HepG2 (cell line): ENCODE data around the gene C3orf18. TPM values are rescaled to one million over a fixed set of nuclear protein-coding genes. Genes with fewer than 3 reads are reported as not detected.
A peak's percentile ranks its signal among the peaks of the same experiment; 100 is the strongest.

Experiments
- ATF3 ChIP-seq: sonication (generic); formaldehyde crosslinking; IDR thresholded peaks from 2 replicates; pipeline ENCODE4 v1.4.0; 2020; ENCODE audit warnings: missing genetic modification reagents
- CERS6 ChIP-seq: sonication (generic); formaldehyde crosslinking; IDR thresholded peaks from 2 replicates; pipeline ENCODE4 v1.5.0; 2020; ENCODE audit warnings: missing genetic modification reagents
- ELF3 ChIP-seq: IDR thresholded peaks from 2 replicates; pipeline ENCODE4 v1.6.1; 2016; ENCODE audit warnings: missing genetic modification reagents, missing compliant biosample characterization
- MAX ChIP-seq: IDR thresholded peaks from 2 replicates; pipeline ENCODE4 v1.6.1; 2012; ENCODE audit warnings: inconsistent platforms
- MEF2D ChIP-seq: sonication (generic); formaldehyde crosslinking; IDR thresholded peaks from 2 replicates; pipeline ENCODE4 v1.5.1; 2020; ENCODE audit warnings: mild to moderate bottlenecking, missing genetic modification reagents
- MLXIP ChIP-seq: sonication (generic); formaldehyde crosslinking; IDR thresholded peaks from 2 replicates; pipeline ENCODE4 v1.9.0; 2021; ENCODE audit warnings: missing genetic modification reagents, borderline replicate concordance
- MYC ChIP-seq: sonication (generic); formaldehyde crosslinking; IDR thresholded peaks from 2 replicates; pipeline ENCODE4 v1.9.0; 2021; ENCODE audit warnings: missing genetic modification reagents, borderline replicate concordance
- PAXIP1 ChIP-seq: sonication (generic); formaldehyde crosslinking; conservative IDR thresholded peaks from 2 replicates; pipeline ENCODE4 v1.4.0; 2020; ENCODE audit warnings: mild to moderate bottlenecking, missing genetic modification reagents, moderate library complexity
- RFXAP ChIP-seq: sonication (generic); formaldehyde crosslinking; IDR thresholded peaks from 2 replicates; pipeline ENCODE4 v1.4.0; 2020; ENCODE audit warnings: missing genetic modification reagents, borderline replicate concordance
- RXRB ChIP-seq: IDR thresholded peaks from 2 replicates; pipeline ENCODE4 v1.6.1; 2016; ENCODE audit warnings: borderline replicate concordance, missing genetic modification reagents, missing compliant biosample characterization
- SATB2 ChIP-seq: sonication (generic); formaldehyde crosslinking; IDR thresholded peaks from 2 replicates; pipeline ENCODE4 v1.5.0; 2020; ENCODE audit warnings: missing genetic modification reagents
- STAG1 ChIP-seq: sonication (generic); formaldehyde crosslinking; IDR thresholded peaks from 2 replicates; pipeline ENCODE4 v1.4.0; 2020; ENCODE audit warnings: missing genetic modification reagents
- TAF1 ChIP-seq: sonication (generic); formaldehyde crosslinking; IDR thresholded peaks from 2 replicates; pipeline ENCODE4 v1.4.0; 2020; ENCODE audit warnings: missing genetic modification reagents
- THAP11 ChIP-seq: IDR thresholded peaks from 2 replicates; pipeline ENCODE4 v1.6.1; 2016; ENCODE audit warnings: missing biosample characterization, missing genetic modification reagents
- YEATS2 ChIP-seq: sonication (generic); formaldehyde crosslinking; IDR thresholded peaks from 2 replicates; pipeline ENCODE4 v1.4.0; 2020; ENCODE audit warnings: missing genetic modification reagents, borderline replicate concordance
- ZNF441 ChIP-seq: sonication (generic); formaldehyde crosslinking; IDR thresholded peaks from 2 replicates; pipeline ENCODE4 v1.7.0; 2021; ENCODE audit warnings: missing genetic modification reagents, borderline replicate concordance
- ZNF790 ChIP-seq: sonication (generic); formaldehyde crosslinking; IDR thresholded peaks from 2 replicates; pipeline ENCODE4 v1.8.0; 2022; ENCODE audit warnings: missing genetic modification reagents, mild to moderate bottlenecking, borderline replicate concordance
- polyA plus RNA-seq, 8 experiments: library from polyadenylated mRNA; depleted of rRNA in 3 of 8; stranded (reverse) in 7 of 8; unstranded in 1 of 8; fragments of >200 nt; fragmentation: Illumina TruSeq in 4 of 8; extraction: Trizol in 4 of 8; gene quantifications; 2 replicates each; pipeline versions ENCODE4 v1.2.1 to v1.2.3, GENCODE V29; 2011 to 2016; ENCODE audit warnings: low read depth in 4 of 8, missing spikeins in 1 of 8, mixed read lengths in 1 of 8; ENCODE audit not compliant: insufficient read depth in 1 of 8
- total RNA-seq, 5 experiments: library from RNA; depleted of rRNA; stranded (reverse); fragments of >200 nt; fragmentation: Illumina TruSeq; extraction: Trizol; gene quantifications; 2 replicates each; pipeline ENCODE4 v1.2.3, GENCODE V29; 2016; ENCODE audit warnings: low read depth in 1 of 5
- TF ChIP-seq, protein P1 (sequence below): IDR thresholded peaks from 2 replicates; pipeline ENCODE4 v1.6.1; 2016; ENCODE audit warnings: mild to moderate bottlenecking, missing biosample characterization, missing genetic modification reagents
- TF ChIP-seq, protein P2 (sequence below): sonication (generic); formaldehyde crosslinking; IDR thresholded peaks from 2 replicates; pipeline ENCODE4 v1.4.0; 2020; ENCODE audit warnings: missing genetic modification reagents, borderline replicate concordance
- TF ChIP-seq, protein P3 (sequence below): sonication (generic); formaldehyde crosslinking; IDR thresholded peaks from 2 replicates; pipeline ENCODE4 v1.8.1; 2023; ENCODE audit warnings: mild to moderate bottlenecking, missing genetic modification reagents, borderline replicate concordance

C3orf18 gene
- total and polyA plus RNA-seq, 2 of the 13 experiments (the other 11 are each of a cell fraction or from before 2014, with no cell fraction given): 1.6 to 4.8 TPM

DNA sequence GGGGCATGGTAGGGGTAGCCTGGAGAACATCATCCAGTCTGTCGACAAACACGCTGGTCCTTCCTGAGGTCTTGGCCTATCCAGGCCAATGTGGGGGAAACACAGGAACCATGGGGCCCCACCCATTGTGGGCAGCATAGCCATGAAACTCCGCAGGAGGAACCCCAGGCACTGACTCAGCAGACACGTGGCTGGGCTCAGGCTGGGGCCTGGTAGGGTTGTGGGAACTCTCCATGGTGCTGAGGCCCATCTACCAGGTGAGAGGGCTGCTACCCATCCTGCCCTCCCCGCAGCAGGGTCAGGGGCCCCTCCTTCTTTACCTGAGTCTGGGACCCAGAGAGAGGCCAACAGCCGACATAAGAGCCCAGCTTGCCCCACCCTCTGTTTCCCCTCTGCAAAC lies 41.6 kb downstream of the C3orf18 start (continued):
- peak; percentile 63; the same call in 1 of the 2 replicates for TF ChIP-seq ZNF441 (CRISPR knock-in tag)
- TF ChIP-seq TAF1: no peak
- TF ChIP-seq, protein P1, sequence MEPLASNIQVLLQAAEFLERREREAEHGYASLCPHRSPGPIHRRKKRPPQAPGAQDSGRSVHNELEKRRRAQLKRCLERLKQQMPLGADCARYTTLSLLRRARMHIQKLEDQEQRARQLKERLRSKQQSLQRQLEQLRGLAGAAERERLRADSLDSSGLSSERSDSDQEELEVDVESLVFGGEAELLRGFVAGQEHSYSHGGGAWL (CRISPR knock-in tag): peak; percentile 88; the same call in 1 of the 2 replicates
- TF ChIP-seq MAX: peak; percentile 60
- peak; percentile 46; the same call in 1 of the 2 replicates for TF ChIP-seq ATF3 (CRISPR knock-in tag)
- peak; percentile 19; the same call in 1 of the 2 replicates for TF ChIP-seq THAP11 (CRISPR knock-in tag)
- TF ChIP-seq PAXIP1 (CRISPR knock-in tag): 0 out of 2 replicates have a peak, but pooled peaks have one; percentile 15
- TF ChIP-seq ELF3 (CRISPR knock-in tag): 0 out of 2 replicates have a peak, but pooled peaks have one; percentile 33
- TF ChIP-seq RFXAP (CRISPR knock-in tag): 0 out of 2 replicates have a peak, but pooled peaks have one; percentile 44
- TF ChIP-seq MYC (CRISPR knock-in tag): peak; percentile 64; the same call in 1 of the 2 replicates
- peak; percentile 63; the same call in 1 of the 2 replicates for TF ChIP-seq SATB2
- peak; percentile 60; the same call in 1 of the 2 replicates for TF ChIP-seq MLXIP (CRISPR knock-in tag)
- no peak for TF ChIP-seq ZNF790 (CRISPR knock-in tag)
- TF ChIP-seq YEATS2 (CRISPR knock-in tag): peak; percentile 34; the same call in 1 of the 2 replicates
- no peak for TF ChIP-seq STAG1
- TF ChIP-seq, protein P2, sequence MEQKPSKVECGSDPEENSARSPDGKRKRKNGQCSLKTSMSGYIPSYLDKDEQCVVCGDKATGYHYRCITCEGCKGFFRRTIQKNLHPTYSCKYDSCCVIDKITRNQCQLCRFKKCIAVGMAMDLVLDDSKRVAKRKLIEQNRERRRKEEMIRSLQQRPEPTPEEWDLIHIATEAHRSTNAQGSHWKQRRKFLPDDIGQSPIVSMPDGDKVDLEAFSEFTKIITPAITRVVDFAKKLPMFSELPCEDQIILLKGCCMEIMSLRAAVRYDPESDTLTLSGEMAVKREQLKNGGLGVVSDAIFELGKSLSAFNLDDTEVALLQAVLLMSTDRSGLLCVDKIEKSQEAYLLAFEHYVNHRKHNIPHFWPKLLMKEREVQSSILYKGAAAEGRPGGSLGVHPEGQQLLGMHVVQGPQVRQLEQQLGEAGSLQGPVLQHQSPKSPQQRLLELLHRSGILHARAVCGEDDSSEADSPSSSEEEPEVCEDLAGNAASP (CRISPR knock-in tag): peak; percentile 35; the same call in 1 of the 2 replicates
- TF ChIP-seq, protein P3, sequence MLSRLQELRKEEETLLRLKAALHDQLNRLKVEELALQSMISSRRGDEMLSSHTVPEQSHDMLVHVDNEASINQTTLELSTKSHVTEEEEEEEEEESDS (CRISPR knock-in tag): no peak
- no peak for TF ChIP-seq CERS6 (CRISPR knock-in tag)
- 0 out of 2 replicates have a peak, but pooled peaks have one; percentile 41 for TF ChIP-seq RXRB (CRISPR knock-in tag)
- TF ChIP-seq MEF2D: no peak
